ENCODE results near the gene ORC5. TPM values are rescaled to one million over a fixed set of nuclear protein-coding genes. Genes with fewer than 3 reads are reported as not detected.
"Not testable (repeated sequence)": the region's sequence is repeated elsewhere in the genome, so short reads cannot be mapped to it uniquely, and the experiment has no call there.

ORC5 gene
- 16.9 TPM for polyA plus RNA-seq

DNA sequence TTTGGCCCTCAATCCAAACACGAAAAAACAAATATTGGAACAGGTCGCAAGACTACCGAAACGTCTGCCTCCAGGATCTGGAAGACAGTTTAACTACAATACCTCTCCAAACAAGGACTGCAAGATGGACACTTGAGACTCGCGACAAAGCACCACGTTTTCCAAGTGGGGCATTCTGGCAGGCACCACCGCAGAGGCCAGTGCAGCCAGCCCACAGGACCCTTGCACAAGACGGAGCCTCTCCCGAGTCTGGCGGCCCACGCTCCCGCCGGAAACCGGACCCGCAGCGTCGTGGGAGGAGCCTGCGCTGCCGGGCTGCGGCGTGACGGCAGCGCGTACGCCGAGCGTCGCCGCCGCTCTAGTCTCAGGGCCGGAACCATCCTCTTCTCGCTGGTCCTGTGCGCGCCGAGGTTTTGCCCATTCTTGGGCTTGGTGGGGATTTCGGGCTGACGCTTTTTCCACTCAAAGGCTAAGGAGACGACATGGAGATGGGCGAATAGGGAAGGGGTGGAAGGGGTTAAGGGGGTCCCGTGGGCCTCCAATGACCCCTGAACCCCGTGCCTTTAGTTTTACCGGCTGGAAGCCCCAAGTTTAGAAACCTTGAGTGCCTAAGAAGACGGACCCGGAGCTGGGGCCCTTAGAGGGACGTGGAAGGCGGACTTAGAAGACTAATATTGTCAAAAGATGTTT is at the start of gene ORC5:
Gene ORC5, minus strand, starts transcription at position 283 of the 690 bp plus-strand sequence. Its CDS starts 109 bp downstream, at position 174.
- Mint-ChIP-seq H3K9me3 (peaks cover 0 to 5% (median 0%) of the 10 kb centered on the region in 3 donors), H3K4me3 (peak within 1 kb of the TSS; percentile 88 to 99 (median 97)), H3K4me1 (peaks cover 16 to 27% (median 19%) of the 10 kb centered on the region in 3 donors), H3K36me3 (peaks cover 3% of the 10 kb centered on the region), H3K27ac (peak within 1 kb of the TSS; percentile 19 to 97 (median 93)), H3K27me3 (peaks cover 4% of the 10 kb centered on the region)

DNA sequence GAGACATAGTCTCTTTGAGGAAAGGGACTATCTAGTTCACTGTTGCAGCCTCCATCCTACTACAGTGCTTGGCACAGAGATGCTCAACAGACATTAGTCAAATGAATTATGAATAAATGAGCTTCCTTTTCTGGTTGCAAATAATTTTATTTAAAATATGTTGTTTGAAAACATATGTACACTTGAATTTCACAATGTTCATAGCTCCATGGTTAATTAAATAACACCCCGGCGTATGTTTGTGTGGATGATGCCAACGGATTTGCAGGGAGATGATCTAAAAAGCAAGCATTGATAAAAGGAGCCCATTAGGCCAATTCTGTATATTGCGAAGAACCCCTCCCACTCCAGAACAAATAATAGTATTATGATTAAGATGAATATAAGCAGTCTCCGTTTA is 47.8 kb upstream of the ORC5 start:
- Mint-ChIP-seq H3K4me3 (no peak overlapping the region), H3K4me1 (peaks cover 0 to 1% (median 0%) of the 10 kb centered on the region in 3 donors), H3K27me3 (peaks cover 3% of the 10 kb centered on the region), H3K36me3 (no peaks in the 10 kb centered on the region), H3K27ac (no peak overlapping the region), H3K9me3 (no peaks in the 10 kb centered on the region)

DNA sequence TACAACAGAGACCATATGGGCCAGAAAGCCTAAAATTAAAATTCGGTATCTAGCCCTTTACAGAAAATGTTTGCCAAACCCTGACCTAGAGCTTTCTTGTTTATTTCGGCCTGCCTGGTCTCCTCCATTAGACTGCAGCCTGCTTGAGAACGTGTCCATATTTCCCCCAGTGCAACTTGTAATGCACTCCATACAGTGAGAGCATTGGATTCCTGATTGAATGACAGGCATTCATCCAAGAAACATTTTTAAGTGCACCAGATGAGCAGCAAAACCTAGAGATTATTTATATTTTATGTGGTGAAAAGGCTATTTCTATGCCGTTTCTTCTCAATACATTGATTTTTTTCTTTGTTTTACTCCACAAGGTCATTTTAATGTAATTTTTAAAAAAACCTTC is 47.4 kb upstream of the ORC5 start:
- no peak overlapping the region for H3K4me3 Mint-ChIP-seq
- H3K27ac Mint-ChIP-seq, result no peak overlapping the region
- H3K36me3 Mint-ChIP-seq, result no peaks in the 10 kb centered on the region
- H3K9me3 Mint-ChIP-seq, result no peaks in the 10 kb centered on the region
- H3K27me3 Mint-ChIP-seq, result peaks cover 3% of the 10 kb centered on the region
- peaks cover 0 to 1% (median 0%) of the 10 kb centered on the region in 3 donors for H3K4me1 Mint-ChIP-seq

DNA sequence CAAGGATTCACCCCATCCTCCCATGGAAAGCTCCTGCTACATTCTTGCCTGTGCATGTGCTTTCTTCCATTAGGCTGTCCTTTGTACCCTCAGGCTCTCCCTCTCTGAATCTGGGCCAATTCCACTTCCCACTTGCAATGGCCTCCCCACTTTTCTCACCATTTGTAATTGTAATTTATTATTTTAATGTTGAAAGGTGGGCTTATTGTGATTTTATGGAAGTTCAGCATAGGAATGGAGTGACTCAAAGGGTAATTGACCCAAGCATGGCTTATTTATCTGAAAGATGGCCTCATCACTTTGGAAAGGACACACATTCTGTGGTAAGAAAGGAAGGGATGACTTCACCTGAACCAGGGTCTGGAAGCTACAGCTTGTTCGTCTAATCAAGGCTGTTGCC is 46.9 kb upstream of the ORC5 start:
- Mint-ChIP-seq H3K27ac (no peak overlapping the region), H3K4me1 (peaks cover 0 to 1% (median 0%) of the 10 kb centered on the region in 3 donors), H3K27me3 (peaks cover 3% of the 10 kb centered on the region), H3K9me3 (no peaks in the 10 kb centered on the region), H3K36me3 (no peaks in the 10 kb centered on the region), H3K4me3 (no peak overlapping the region)

DNA sequence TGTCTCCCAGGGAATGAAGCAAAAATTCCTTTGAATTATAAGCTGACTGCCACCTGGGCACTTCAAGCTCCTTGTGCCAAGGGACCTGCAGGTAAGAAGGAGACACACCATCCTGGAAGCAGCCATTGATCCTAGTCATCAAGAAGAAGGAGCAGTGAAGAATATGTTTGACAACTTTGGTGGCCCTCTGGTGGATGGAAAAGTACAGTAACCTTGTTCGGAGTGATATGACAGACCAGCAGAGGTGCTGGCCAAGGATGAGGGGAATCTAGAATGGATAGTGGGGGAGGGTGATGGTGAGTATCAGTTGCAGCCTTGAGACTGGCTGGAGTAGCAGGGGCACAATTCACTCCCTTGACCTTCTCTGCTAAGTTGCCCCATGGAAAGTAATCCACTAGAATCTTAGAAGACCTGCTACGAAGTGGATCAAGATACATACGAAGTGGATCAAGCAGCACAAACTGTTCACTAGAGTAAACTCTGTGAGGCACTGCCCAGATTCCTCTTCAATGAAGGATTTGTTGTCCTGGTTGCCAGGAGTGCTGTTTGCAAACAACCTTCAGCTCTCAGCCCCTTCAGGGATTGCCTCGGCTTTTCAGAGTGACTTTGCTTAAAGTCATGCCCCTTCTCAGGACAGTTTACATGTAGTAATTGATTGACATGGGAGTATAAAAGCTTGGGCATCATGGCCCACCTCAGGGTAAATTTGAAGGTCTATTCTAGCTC is 44.8 kb upstream of the ORC5 start:
- no peaks in the 10 kb centered on the region for H3K36me3 Mint-ChIP-seq
- no peak overlapping the region for H3K27ac Mint-ChIP-seq
- H3K4me1 Mint-ChIP-seq, result peaks cover 0 to 1% (median 0%) of the 10 kb centered on the region in 3 donors
- H3K27me3 Mint-ChIP-seq, result peaks cover 3% of the 10 kb centered on the region
- H3K9me3 Mint-ChIP-seq, result peaks cover 0 to 3% (median 0%) of the 10 kb centered on the region in 3 donors
- no peak overlapping the region for H3K4me3 Mint-ChIP-seq

DNA sequence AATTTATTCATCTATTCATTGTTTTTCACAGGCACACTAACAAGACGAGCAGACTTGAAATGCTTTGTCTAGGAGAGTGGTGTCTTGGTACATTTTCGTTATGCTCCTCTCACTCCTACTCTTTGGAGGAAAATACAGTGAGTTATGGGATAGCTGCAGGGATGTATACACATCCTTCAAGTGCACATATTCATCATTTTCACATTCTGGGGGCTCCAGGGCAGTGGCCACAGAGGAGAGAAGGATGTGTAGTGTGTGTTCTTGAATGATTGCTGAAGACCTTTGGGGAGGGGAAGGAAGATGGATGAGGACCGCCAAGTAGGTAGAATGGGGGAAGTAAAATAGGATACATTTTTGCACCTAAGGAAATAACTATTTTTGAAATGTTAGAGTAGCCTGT is 34.8 kb upstream of the ORC5 start:
- Mint-ChIP-seq H3K27ac (no peak overlapping the region), H3K27me3 (peaks cover 8% of the 10 kb centered on the region)

DNA sequence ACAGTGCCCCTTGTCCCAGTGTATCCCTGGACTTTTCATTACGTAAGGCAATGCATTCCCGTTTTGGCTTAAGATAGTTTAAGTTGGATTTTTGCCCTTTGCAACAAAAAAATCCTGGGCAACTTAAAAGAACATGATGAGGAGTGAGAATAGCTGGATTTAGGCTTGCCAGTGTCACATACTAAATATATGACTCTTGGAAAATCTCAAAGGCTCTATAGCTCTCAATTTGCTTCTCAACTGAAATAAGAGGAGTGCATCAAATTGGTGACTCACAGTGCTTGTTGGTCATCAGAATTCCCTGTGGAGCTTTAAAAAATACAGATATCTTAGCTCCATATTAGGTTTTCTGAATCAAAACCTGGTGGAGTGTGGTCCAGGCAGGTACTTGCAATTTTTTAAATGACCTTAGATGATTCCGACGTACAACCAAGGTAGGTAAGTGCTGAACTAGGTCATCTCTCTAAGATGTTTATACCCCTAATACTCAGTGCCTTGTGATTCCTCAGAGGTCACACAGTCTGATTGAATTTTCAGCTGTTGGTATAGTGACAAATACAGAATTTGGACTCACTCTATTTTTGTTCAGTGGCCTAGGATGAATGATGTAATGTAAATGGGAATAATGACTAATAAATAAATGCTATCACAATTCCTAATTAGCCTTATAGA is 33.9 kb upstream of the ORC5 start:
- Mint-ChIP-seq H3K4me1 (no peaks in the 10 kb centered on the region), H3K27ac (no peak overlapping the region), H3K27me3 (peaks cover 8% of the 10 kb centered on the region), H3K36me3 (no peaks in the 10 kb centered on the region), H3K4me3 (no peak overlapping the region), H3K9me3 (no peaks in the 10 kb centered on the region)

More for the DNA sequence above, 34.8 kb upstream of the ORC5 start:
- Mint-ChIP-seq H3K4me3 (no peak overlapping the region), H3K4me1 (no peaks in the 10 kb centered on the region), H3K9me3 (no peaks in the 10 kb centered on the region), H3K36me3 (no peaks in the 10 kb centered on the region)

DNA sequence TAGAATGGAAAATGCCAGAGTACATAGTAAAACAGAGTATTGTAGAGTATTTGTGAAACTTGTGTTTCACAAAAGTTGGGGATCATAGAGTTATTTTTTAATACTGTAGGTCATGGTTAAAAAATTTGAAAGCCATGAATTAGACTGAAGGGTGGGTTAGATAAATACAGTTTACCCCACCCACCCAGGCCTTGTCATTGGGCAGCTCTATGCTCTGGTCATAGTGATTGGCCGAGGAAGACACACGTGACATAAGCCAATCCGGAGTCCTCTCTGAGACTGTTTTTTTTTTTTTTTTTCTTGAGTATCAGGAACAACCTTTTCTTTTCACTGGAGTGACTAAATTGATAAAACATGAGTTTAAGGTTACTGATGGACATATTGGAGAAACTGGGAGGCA is 33.3 kb upstream of the ORC5 start:
- Mint-ChIP-seq H3K36me3 (no peaks in the 10 kb centered on the region), H3K27me3 (peaks cover 8% of the 10 kb centered on the region), H3K4me1 (no peaks in the 10 kb centered on the region), H3K27ac (no peak overlapping the region), H3K4me3 (no peak overlapping the region), H3K9me3 (no peaks in the 10 kb centered on the region)

DNA sequence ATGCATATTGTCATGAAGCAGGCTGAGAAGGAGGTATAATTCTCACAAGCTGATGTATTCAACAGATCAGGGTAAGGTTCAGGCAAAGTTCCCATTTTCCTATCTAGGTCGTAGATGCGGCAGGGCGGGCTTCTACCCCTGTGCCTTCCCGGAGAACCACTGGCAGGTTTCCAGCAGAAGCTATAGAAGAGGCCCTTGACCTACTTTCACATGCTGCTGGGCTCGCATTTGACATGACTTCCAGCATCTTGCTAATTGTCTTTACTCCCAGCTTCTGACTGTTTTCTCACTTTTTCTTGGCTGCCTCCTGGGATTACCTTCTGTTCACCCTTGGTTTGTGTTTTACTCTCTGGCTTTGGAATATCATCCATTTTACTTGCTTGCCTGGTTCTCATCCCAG is 32.6 kb upstream of the ORC5 start:
- H3K4me1 Mint-ChIP-seq, result no peaks in the 10 kb centered on the region
- no peaks in the 10 kb centered on the region for H3K9me3 Mint-ChIP-seq
- H3K27me3 Mint-ChIP-seq, result peaks cover 8% of the 10 kb centered on the region
- no peak overlapping the region for H3K27ac Mint-ChIP-seq
- no peak overlapping the region for H3K4me3 Mint-ChIP-seq
- no peaks in the 10 kb centered on the region for H3K36me3 Mint-ChIP-seq

DNA sequence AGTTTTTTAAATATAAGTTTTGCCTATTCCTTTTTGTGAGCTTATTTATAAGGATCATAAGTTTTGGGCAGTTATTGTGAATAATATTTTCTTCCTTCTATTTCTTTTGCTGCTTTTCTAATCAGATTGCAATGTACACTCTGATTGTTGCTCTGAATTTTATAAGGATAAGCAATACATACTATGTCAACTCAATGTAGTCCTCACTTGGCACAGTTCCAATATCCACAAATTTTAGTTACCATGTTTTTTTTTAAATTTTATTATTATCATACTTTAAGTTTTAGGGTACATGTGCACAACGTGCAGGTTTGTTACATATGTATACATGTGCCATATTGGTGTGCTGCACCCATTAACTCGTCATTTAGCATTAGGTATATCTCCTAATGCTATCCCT is 27.2 kb upstream of the ORC5 start:
- H3K4me3 Mint-ChIP-seq, H3K27ac Mint-ChIP-seq, H3K9me3 Mint-ChIP-seq, H3K36me3 Mint-ChIP-seq, H3K4me1 Mint-ChIP-seq: not testable (repeated sequence)
- peaks cover 12% of the 10 kb centered on the region for H3K27me3 Mint-ChIP-seq

DNA sequence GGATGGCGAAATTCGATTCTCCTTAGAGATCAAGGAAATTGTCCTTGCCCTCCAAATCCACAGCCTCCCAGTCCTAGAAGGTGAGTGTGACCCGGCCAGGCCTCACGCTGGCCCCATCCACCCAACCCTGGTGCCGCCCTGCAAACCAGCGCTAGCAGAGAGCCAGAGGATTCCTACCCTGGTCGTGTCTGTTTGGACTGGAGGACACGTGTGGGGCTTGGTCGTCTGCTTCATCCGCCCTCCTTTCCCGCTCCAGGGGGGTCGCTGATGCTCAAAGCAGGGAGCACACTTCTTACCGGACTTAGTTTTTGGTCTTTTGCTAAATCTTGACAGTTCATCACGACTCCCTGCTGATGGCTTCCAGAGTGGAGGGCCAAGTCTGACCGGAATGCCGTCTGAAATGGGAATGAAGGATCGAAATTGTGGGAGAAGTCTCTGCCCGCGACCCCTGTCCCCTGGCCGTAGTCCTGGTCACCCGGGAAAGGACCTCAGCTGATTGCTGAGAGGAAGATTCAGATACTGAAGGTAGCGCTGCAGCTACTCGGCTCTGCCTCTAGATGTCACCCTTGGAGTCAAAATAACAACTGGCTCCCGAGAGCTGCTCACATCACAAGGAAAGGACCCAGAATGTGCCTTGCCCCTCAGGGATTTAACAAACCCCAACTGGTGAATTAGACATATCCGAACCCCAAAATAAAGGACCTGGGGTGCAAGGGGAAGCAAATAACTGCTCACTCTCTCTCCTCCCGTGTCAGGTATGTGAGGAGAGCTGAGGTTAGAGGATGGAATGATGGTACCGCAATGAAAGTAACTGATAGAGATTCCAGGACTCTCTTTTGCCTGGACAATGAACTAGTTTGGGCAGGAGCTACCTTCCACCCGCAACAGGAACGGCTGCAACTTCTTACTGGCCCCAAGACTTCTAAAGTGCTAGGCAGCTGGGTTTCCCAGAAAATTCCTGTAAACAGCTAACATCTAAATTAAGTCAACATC is 23.5 kb upstream of the ORC5 start:
- H3K36me3 Mint-ChIP-seq, result peaks cover 1% of the 10 kb centered on the region
- peaks cover 8% of the 10 kb centered on the region for H3K27me3 Mint-ChIP-seq
- peak overlapping the region in 1 of 4 donors; percentile 38 for H3K4me3 Mint-ChIP-seq
- H3K27ac Mint-ChIP-seq, result no peak overlapping the region
- no peaks in the 10 kb centered on the region for H3K9me3 Mint-ChIP-seq
- no peaks in the 10 kb centered on the region for H3K4me1 Mint-ChIP-seq

DNA sequence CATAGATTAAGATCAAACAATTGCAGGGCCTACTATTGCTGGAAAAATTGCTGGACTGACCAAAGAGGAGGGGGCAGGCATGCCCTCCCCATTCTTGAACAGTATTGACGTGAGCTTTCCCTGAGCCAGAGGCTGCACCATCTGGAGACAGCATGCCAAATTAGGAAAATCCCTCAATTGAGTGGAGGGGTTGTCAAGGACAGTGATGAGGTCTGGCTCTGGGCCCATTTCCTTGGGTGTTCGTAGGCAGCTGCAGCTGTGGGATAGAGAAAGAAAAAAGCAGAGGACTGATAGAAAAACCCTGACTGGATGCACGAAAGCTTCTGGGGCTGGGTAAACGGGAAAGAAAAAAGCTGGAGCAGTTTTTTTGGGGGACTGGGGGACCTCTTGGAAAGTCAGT is 22.8 kb upstream of the ORC5 start:
- H3K36me3 Mint-ChIP-seq, result peaks cover 1% of the 10 kb centered on the region
- H3K27ac Mint-ChIP-seq, result no peak overlapping the region
- H3K4me1 Mint-ChIP-seq, result no peaks in the 10 kb centered on the region
- H3K27me3 Mint-ChIP-seq, result peaks cover 8% of the 10 kb centered on the region
- H3K9me3 Mint-ChIP-seq, result no peaks in the 10 kb centered on the region
- H3K4me3 Mint-ChIP-seq, result peak overlapping the region in 1 of 4 donors; percentile 25

DNA sequence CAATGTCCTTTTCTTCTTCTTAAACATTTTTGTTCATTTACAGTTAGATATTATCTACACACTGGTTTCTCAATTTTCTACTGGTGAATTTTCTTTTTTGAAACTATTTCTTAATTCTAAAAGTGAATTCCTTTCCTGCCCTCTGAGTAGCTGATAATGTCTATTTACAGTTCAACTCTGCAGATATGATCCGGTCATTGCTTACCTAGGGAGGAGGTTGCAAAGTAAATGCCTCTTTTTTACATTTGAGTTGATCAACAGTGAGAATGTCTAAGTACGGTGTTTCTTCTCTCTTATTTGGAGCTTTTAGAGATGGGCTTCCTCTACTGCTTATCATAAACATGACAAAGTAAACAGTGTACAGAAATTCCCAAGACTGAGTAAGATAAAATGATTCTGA is 20.6 kb upstream of the ORC5 start:
- Mint-ChIP-seq H3K27me3 (peaks cover 14% of the 10 kb centered on the region), H3K4me1 (no peaks in the 10 kb centered on the region), H3K9me3 (no peaks in the 10 kb centered on the region), H3K4me3 (no peak overlapping the region), H3K36me3 (peaks cover 1% of the 10 kb centered on the region), H3K27ac (no peak overlapping the region)

DNA sequence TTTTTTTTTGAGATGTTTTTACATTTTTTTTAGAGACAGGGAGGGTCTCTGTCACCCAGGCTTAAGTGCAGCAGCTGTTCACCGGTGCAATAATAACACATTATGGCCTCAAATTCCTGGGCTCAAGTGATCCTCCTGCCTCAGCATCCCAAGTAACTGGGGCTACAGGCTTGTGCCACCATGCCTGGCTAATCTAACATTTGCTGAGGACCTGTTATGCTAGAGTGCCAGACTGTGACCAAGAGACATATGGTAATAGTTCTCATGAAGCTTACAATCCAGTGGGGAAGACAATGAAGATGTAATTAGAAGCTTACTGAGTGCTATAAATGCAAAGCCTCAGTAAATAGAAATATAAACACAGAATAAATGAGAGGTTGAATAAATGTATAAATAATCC is 17.6 kb upstream of the ORC5 start:
- Mint-ChIP-seq H3K36me3 (peaks cover 1% of the 10 kb centered on the region), H3K27me3 (peaks cover 9% of the 10 kb centered on the region), H3K4me1 (no peaks in the 10 kb centered on the region), H3K27ac (no peak overlapping the region), H3K4me3 (no peak overlapping the region), H3K9me3 (peaks cover 0 to 6% (median 5%) of the 10 kb centered on the region in 3 donors)

All from IgD-negative memory B cell (primary cell).